Activated B cell treated with CpG ODN at 0.5 μM for 24 hours (primary cell): ENCODE results near the gene NLGN2. TPM values are rescaled to one million over a fixed set of nuclear protein-coding genes. Genes with fewer than 3 reads are reported as not detected.
A peak's percentile ranks its signal among the peaks of the same experiment; 100 is the strongest.

ENCODE experiments used
- ATAC-seq: fragments of 200-7000 bp; cut with Tn5 transposase; one replicate; pipeline ENCODE4 v1.10.0; 2021; ENCODE audit warnings: low read depth, mild to moderate bottlenecking, moderate library complexity
- CTCF ChIA-PET: fragments of 350-600 bp; sonication (Branson Sonifier 250); formaldehyde crosslinking; loops from one replicate; lab custom pipeline; 2021; ENCODE audit warnings: antibody characterized with exemption; lab: Charles Lee
- POLR2A ChIA-PET: fragments of 350-600 bp; sonication (Branson Sonifier 250); formaldehyde crosslinking; loops from one replicate; lab custom pipeline; 2021; ENCODE audit warnings: antibody characterized with exemption; lab: Charles Lee
- DNase-seq: peaks from one replicate; pipeline ENCODE4 v3.0.0; 2022
- H3K27ac Mint-ChIP-seq: one replicate; pipeline ENCODE4 v1.8.0; 2020; ENCODE audit warnings: mixed read lengths
- H3K27me3 Mint-ChIP-seq: one replicate; pipeline ENCODE4 v1.8.0; 2021; ENCODE audit warnings: mixed read lengths
- H3K36me3 Mint-ChIP-seq: one replicate; pipeline ENCODE4 v1.8.0; 2021; ENCODE audit warnings: low read depth, mixed read lengths
- H3K4me1 Mint-ChIP-seq: one replicate; pipeline ENCODE4 v1.8.0; 2021; ENCODE audit warnings: mixed read lengths
- H3K4me3 Mint-ChIP-seq: one replicate; pipeline ENCODE4 v1.8.0; 2020; ENCODE audit warnings: mild to moderate bottlenecking, mixed read lengths
- H3K9me3 Mint-ChIP-seq: one replicate; pipeline ENCODE4 v1.8.0; 2020; ENCODE audit warnings: mixed read lengths
- intact Hi-C: fragments of 100-400 bp; cut with micrococcal nuclease; formaldehyde crosslinking; loops from one replicate; pipeline ENCODE4 v1.15.1; 2024
- total RNA-seq: library from RNA; stranded (reverse); gene quantifications from 2 replicates; pipeline ENCODE4 v1.2.3, GENCODE V29; 2022
- TF ChIP-seq, protein P1 (sequence below): fragments of 200-600 bp; IDR thresholded peaks from one replicate; pipeline ENCODE4 v1.8.0; 2022; ENCODE audit warnings: antibody characterized with exemption, mild to moderate bottlenecking

NLGN2 gene
- total RNA-seq, 1 donor from 2014 or later, result 1.1 TPM

DNA sequence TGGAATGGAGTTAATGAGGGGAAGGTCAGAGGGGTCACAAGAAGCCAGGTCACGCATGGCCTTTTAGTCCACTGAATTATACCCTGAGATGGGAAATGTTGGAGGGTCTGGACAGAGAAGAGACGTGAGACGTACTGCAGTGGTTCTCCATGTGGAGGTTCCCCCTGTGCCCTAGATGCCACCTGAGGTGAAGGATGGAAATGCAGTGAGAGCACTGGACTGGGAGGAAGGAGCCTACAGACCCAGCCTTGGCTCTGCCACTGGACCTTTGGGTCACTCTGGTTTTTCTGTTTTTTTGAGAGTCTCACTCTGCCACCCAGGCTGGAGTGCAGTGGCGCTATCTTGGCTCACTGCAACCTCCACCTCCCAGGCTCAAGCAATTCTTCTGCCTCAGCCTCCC, 11.5 kb upstream of the NLGN2 start:
- TF ChIP-seq, protein P1, sequence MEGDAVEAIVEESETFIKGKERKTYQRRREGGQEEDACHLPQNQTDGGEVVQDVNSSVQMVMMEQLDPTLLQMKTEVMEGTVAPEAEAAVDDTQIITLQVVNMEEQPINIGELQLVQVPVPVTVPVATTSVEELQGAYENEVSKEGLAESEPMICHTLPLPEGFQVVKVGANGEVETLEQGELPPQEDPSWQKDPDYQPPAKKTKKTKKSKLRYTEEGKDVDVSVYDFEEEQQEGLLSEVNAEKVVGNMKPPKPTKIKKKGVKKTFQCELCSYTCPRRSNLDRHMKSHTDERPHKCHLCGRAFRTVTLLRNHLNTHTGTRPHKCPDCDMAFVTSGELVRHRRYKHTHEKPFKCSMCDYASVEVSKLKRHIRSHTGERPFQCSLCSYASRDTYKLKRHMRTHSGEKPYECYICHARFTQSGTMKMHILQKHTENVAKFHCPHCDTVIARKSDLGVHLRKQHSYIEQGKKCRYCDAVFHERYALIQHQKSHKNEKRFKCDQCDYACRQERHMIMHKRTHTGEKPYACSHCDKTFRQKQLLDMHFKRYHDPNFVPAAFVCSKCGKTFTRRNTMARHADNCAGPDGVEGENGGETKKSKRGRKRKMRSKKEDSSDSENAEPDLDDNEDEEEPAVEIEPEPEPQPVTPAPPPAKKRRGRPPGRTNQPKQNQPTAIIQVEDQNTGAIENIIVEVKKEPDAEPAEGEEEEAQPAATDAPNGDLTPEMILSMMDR, result no peak
- intact Hi-C loops, result no loop called here
- ChIA-PET CTCF (no interaction called here), POLR2A (interaction anchor here (1.2 to 2.1 kb wide), 2 partner anchors 8 to 10 kb away, joined by 3 to 5 read pairs; partner anchors contain the start of gene TMEM256)
- Mint-ChIP-seq H3K27me3 (no peaks in the 10 kb centered on the region), H3K27ac (no peak overlapping the region), H3K4me3 (peak overlapping the region; percentile 24), H3K9me3 (no peaks in the 10 kb centered on the region), H3K36me3 (peaks cover 15% of the 10 kb centered on the region), H3K4me1 (peaks cover 15% of the 10 kb centered on the region)
- DNase-seq, result no peak
- ATAC-seq, result no peak

DNA sequence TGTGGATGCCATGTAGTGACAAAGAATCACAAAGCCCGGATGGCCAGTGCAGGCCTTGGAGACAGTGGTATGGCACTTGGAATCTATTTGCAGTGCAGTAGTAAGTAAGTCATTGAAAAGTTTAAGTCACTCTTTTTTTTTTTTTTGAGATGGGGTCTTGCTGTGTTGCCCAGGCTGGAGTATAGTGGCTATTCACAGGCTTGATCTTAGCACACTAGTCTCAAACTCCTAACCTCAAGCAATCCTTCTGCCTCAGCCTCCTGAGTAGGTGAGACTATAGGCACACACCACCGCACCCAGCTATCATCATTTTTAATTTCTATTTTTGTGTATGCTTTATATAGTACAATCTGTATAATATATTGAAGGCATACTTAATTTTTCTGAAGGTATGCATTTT, 9.0 kb upstream of the NLGN2 start:
- Mint-ChIP-seq H3K36me3 (peaks cover 7% of the 10 kb centered on the region), H3K27me3 (no peaks in the 10 kb centered on the region), H3K27ac (no peak overlapping the region), H3K9me3 (no peaks in the 10 kb centered on the region), H3K4me1 (peaks cover 18% of the 10 kb centered on the region), H3K4me3 (no peak overlapping the region)
- DNase-seq (no peak), ATAC-seq (no peak)
- intact Hi-C loops, result no loop called here
- POLR2A ChIA-PET, result interaction anchor here (1.1 to 1.5 kb wide), 2 partner anchors 15 to 85 kb away, joined by 3 to 4 read pairs; partner anchors contain the start of gene POLR2A
- CTCF ChIA-PET, result no interaction called here
- TF ChIP-seq, protein P1, result no peak

DNA sequence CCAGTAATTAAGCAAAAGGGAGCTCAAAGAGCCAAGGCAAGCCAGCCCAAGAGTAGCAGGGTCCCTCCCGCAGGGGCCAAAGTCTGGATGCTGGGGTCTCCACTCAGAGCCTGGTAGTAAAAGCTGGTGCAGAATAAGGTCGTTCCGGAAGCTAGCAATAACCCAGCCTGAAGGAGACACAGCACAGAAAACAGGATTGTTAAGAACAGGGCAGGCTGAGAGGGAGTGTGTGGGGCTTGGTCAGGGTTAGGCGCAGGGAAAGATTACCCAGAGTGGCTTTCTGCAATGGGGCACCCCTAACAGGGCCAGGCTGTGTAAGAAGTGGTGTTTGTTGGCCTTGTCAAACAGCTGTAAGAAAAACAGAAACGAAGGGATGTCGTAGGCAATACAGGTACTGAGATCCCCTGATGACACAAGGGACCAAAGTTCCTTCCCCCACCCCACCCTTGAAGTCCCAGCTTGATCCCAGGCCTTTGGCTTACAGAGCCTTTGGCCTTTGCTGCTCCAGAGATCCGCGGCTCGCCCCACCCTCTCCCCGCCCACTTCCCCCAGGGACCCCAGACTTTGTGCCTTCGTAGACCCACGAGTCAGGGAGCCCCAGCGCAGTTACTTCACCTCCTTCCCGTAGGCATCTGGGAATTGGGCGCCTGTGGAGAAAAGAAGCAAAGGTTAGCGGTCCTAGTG, 4.5 kb upstream of the NLGN2 start:
- peaks cover 9% of the 10 kb centered on the region for H3K27me3 Mint-ChIP-seq
- peak overlapping the region; percentile 94 for H3K27ac Mint-ChIP-seq
- ChIA-PET POLR2A (interaction anchor here (0.5 to 2.9 kb wide), 22 partner anchors 10 to 1036 kb away, joined by 3 to 40 read pairs (median 6); partner anchors contain the start of genes FXR2, PLSCR3, POLR2A and SLC35G6), CTCF (interaction anchor here (1.2 to 1.6 kb wide), 2 partner anchors 32 to 34 kb away, joined by 3 to 9 read pairs; partner anchors contain the start of gene TMEM102)
- intact Hi-C loops, result no loop called here
- H3K36me3 Mint-ChIP-seq, result peaks cover 10% of the 10 kb centered on the region
- peak overlapping the region; percentile 97 for H3K4me3 Mint-ChIP-seq
- ATAC-seq, result no peak
- TF ChIP-seq, protein P1, result no peak
- H3K9me3 Mint-ChIP-seq, result no peaks in the 10 kb centered on the region
- no peak for DNase-seq
- H3K4me1 Mint-ChIP-seq, result peaks cover 19% of the 10 kb centered on the region

- Mint-ChIP-seq H3K4me1 (peaks cover 16% of the 10 kb centered on the region), H3K27ac (peak overlapping the region; percentile 94), H3K27me3 (peaks cover 9% of the 10 kb centered on the region), H3K36me3 (peaks cover 10% of the 10 kb centered on the region), H3K9me3 (no peaks in the 10 kb centered on the region), H3K4me3 (peak overlapping the region; percentile 97)
- intact Hi-C loops, result no loop called here
- CTCF ChIA-PET, result interaction anchor here (1.0 to 1.6 kb wide), 3 partner anchors 32 to 48 kb away, joined by 3 to 9 read pairs (median 3); partner anchors contain the start of gene TMEM102
- no peak for ATAC-seq
- DNase-seq, result no peak
- POLR2A ChIA-PET, result interaction anchor here (0.5 to 2.9 kb wide), 33 partner anchors 8 to 770 kb away, joined by 3 to 40 read pairs (median 5); partner anchors contain the start of genes ACAP1, FXR2, GPS2 and MPDU1
- TF ChIP-seq, protein P1, result no peak
Measured at GRCh38 chr17:7403727-7403976, 4.0 kb upstream of the NLGN2 start.
